ENCODE measurements around the gene TUSC2.

- no peak for TF ChIP-seq POLR2AphosphoS5 (IDR thresholded peaks at IDR 0.05)
- TF ChIP-seq RAD21 (conservative IDR thresholded peaks at IDR 0.05), result no peak
- no peak for TF ChIP-seq CTCF (IDR thresholded peaks at IDR 0.05; ENCODE audit: poor library complexity, severe bottlenecking)
- TF ChIP-seq EP300 (conservative IDR thresholded peaks at IDR 0.05; ENCODE audit: poor library complexity, severe bottlenecking), result no peak
- TF ChIP-seq EZH2 (IDR thresholded peaks at IDR 0.05; ENCODE audit: borderline replicate concordance, insufficient read depth, low read length, poor library complexity, severe bottlenecking), result no peak
- TF ChIP-seq REST (IDR thresholded peaks at IDR 0.05; ENCODE audit: borderline replicate concordance), result no peak
- TF ChIP-seq TAF1 (IDR thresholded peaks at IDR 0.05; ENCODE audit: low read depth), result no peak
- no peak for TF ChIP-seq MXI1 (conservative IDR thresholded peaks at IDR 0.05; ENCODE audit: poor library complexity, severe bottlenecking)
Observed at GRCh38 chr3:50323092-50323600, 4.9 kb downstream of the TUSC2 start.

Data from neural cell (in vitro differentiated cells).